ENCODE data around the gene LRMDA. TPM values are rescaled to one million over a fixed set of nuclear protein-coding genes. Genes with fewer than 3 reads are reported as not detected.

The LRMDA gene
- total RNA-seq, 1 experiment from 2014 or later = not detected

GRCh38 chr10:75887369-75887768, 455.9 kb downstream of the LRMDA start:
- no TSS peak for BruUV-seq (replicated peaks)
- ChIA-PET CTCF (no interaction called here), POLR2A (ENCODE audit: low non-redundant PET) (no interaction called here)
- Histone ChIP-seq H3K4me3 (ENCODE audit: low read depth, low read length, poor library complexity, severe bottlenecking) (no peak overlapping the region), H3K36me3 (ENCODE audit: insufficient read depth, low read length, poor library complexity, severe bottlenecking) (no peaks in the 10 kb centered on the region), H3K9me3 (ENCODE audit: low read depth, low read length, poor library complexity, severe bottlenecking) (no peaks in the 10 kb centered on the region), H3K27ac (ENCODE audit: low read depth, low read length, poor library complexity, severe bottlenecking) (no peak overlapping the region), H3K4me1 (ENCODE audit: insufficient read depth, low read length, poor library complexity, severe bottlenecking) (no peaks in the 10 kb centered on the region), H3K27me3 (replicated peaks; ENCODE audit: insufficient read depth, low read depth, low read length, poor library complexity) (no peaks in the 10 kb centered on the region)
- intact Hi-C loops (cut with micrococcal nuclease; ENCODE audit: unreplicated experiment) = no loop called here
- DNase-seq (ENCODE audit: low spot score) = no peak
- TF ChIP-seq CTCF (conservative IDR thresholded peaks at IDR 0.05; ENCODE audit: low read depth, low read length) (no peak), EZH2 (IDR thresholded peaks at IDR 0.05; ENCODE audit: borderline replicate concordance, low read depth, low read length, poor library complexity, severe bottlenecking) (no peak)

GRCh38 chr10:75887992-75888680, 456.7 kb downstream of the LRMDA start:
- CTCF ChIA-PET = no interaction called here

GRCh38 chr10:75889051-75889450, 457.6 kb downstream of the LRMDA start:
- BruUV-seq (replicated peaks) = no TSS peak
- TF ChIP-seq EZH2 (IDR thresholded peaks at IDR 0.05; ENCODE audit: borderline replicate concordance, low read depth, low read length, poor library complexity, severe bottlenecking) = no peak
- no peak for TF ChIP-seq CTCF (conservative IDR thresholded peaks at IDR 0.05; ENCODE audit: low read depth, low read length)
- H3K4me3 ChIP-seq (ENCODE audit: low read depth, low read length, poor library complexity, severe bottlenecking) = no peak overlapping the region
- no peak overlapping the region for H3K27ac ChIP-seq (ENCODE audit: low read depth, low read length, poor library complexity, severe bottlenecking)
- H3K27me3 ChIP-seq (replicated peaks; ENCODE audit: insufficient read depth, low read depth, low read length, poor library complexity) = no peaks in the 10 kb centered on the region
- CTCF ChIA-PET = no interaction called here
- H3K36me3 ChIP-seq (ENCODE audit: insufficient read depth, low read length, poor library complexity, severe bottlenecking) = no peaks in the 10 kb centered on the region
- no peak for DNase-seq (ENCODE audit: low spot score)
- POLR2A ChIA-PET (ENCODE audit: low non-redundant PET) = interaction anchor here (0.5 kb wide), 1 partner anchor 138 kb away, joined by 4 read pairs; no protein-coding TSS in a partner anchor
- H3K4me1 ChIP-seq (ENCODE audit: insufficient read depth, low read length, poor library complexity, severe bottlenecking) = no peaks in the 10 kb centered on the region
- intact Hi-C loops (cut with micrococcal nuclease; ENCODE audit: unreplicated experiment) = no loop called here
- H3K9me3 ChIP-seq (ENCODE audit: low read depth, low read length, poor library complexity, severe bottlenecking) = no peaks in the 10 kb centered on the region

More at GRCh38 chr10:75887992-75888680, 456.7 kb downstream of the LRMDA start:
- intact Hi-C loops (cut with micrococcal nuclease; ENCODE audit: unreplicated experiment) = no loop called here
- H3K27ac ChIP-seq (ENCODE audit: low read depth, low read length, poor library complexity, severe bottlenecking) = no peak overlapping the region
- no TSS peak for BruUV-seq (replicated peaks)
- H3K4me1 ChIP-seq (ENCODE audit: insufficient read depth, low read length, poor library complexity, severe bottlenecking) = no peaks in the 10 kb centered on the region
- DNase-seq (ENCODE audit: low spot score) = no peak
- no peaks in the 10 kb centered on the region for H3K27me3 ChIP-seq (replicated peaks; ENCODE audit: insufficient read depth, low read depth, low read length, poor library complexity)
- no peaks in the 10 kb centered on the region for H3K9me3 ChIP-seq (ENCODE audit: low read depth, low read length, poor library complexity, severe bottlenecking)
- H3K36me3 ChIP-seq (ENCODE audit: insufficient read depth, low read length, poor library complexity, severe bottlenecking) = no peaks in the 10 kb centered on the region
- POLR2A ChIA-PET (ENCODE audit: low non-redundant PET) = interaction anchor here (0.5 kb wide), 1 partner anchor 139 kb away, joined by 4 read pairs; no protein-coding TSS in a partner anchor
- TF ChIP-seq EZH2 (IDR thresholded peaks at IDR 0.05; ENCODE audit: borderline replicate concordance, low read depth, low read length, poor library complexity, severe bottlenecking) (no peak), CTCF (conservative IDR thresholded peaks at IDR 0.05; ENCODE audit: low read depth, low read length) (no peak)
- H3K4me3 ChIP-seq (ENCODE audit: low read depth, low read length, poor library complexity, severe bottlenecking) = no peak overlapping the region
